Lung (tissue), 12 donors: ENCODE results near the gene RBM20. TPM values are rescaled to one million over a fixed set of nuclear protein-coding genes. Genes with fewer than 3 reads are reported as not detected.
"Not testable (repeated sequence)": the region's sequence is repeated elsewhere in the genome, so short reads cannot be mapped to it uniquely, and the experiment has no call there.

Experiments
- ATAC-seq: fragments of 200-7000 bp; cut with Tn5 transposase; one replicate; pipeline ENCODE4 v1.9.1; 2020; ENCODE audit warnings: moderate number of reproducible peaks; ENCODE audit not compliant: insufficient read depth, low FRiP score
- DNase-seq, 3 donors: peaks; one replicate each; pipeline ENCODE4 v3.0.0-alpha.2; 2013 to 2017
- H3K27ac ChIP-seq, 2 donors: one replicate each; pipeline ENCODE4 v1.5.1; 2013; ENCODE audit warnings: mild to moderate bottlenecking in 2 of 2, moderate library complexity in 2 of 2, control low read depth in 1 of 2, inconsistent platforms in 1 of 2, low read depth in 1 of 2, low read length in 1 of 2
- H3K27me3 ChIP-seq, 3 donors: one replicate each; pipeline ENCODE4 v1.5.1; 2013; ENCODE audit warnings: low read length in 2 of 3; ENCODE audit not compliant: control insufficient read depth in 3 of 3, insufficient read depth in 3 of 3
- H3K36me3 ChIP-seq, 4 donors: one replicate each; pipeline ENCODE4 v1.5.1; 2013; ENCODE audit warnings: low read length in 4 of 4, mild to moderate bottlenecking in 1 of 4, moderate library complexity in 1 of 4; ENCODE audit not compliant: control insufficient read depth in 4 of 4, insufficient read depth in 4 of 4
- H3K4me1 ChIP-seq, 5 donors: one replicate each; pipeline ENCODE4 v1.5.1; 2013; ENCODE audit warnings: low read length in 5 of 5, mild to moderate bottlenecking in 2 of 5, moderate library complexity in 1 of 5; ENCODE audit not compliant: control insufficient read depth in 5 of 5, insufficient read depth in 5 of 5
- H3K4me3 ChIP-seq: one replicate; pipeline ENCODE4 v1.5.1; 2013; ENCODE audit warnings: mild to moderate bottlenecking, control low read depth, moderate library complexity
- H3K9ac ChIP-seq, 2 donors: one replicate each; pipeline ENCODE4 v1.5.1; 2013; ENCODE audit warnings: low read length in 2 of 2, control low read depth in 1 of 2; ENCODE audit not compliant: insufficient read depth in 1 of 2
- H3K9me3 ChIP-seq, 4 donors: one replicate each; pipeline ENCODE4 v1.5.1; 2013; ENCODE audit warnings: low read length in 3 of 4, mild to moderate bottlenecking in 1 of 4, moderate library complexity in 1 of 4; ENCODE audit not compliant: control insufficient read depth in 4 of 4, insufficient read depth in 3 of 4
- CTCF ChIP-seq: IDR thresholded peaks from 2 replicates; pipeline ENCODE4 v1.5.1; 2012; ENCODE audit warnings: mild to moderate bottlenecking; ENCODE audit errors: control extremely low read depth, extremely low read depth
- WGBS, 2 donors: extraction: QIAGEN DNeasy Blood & Tissue Kit; methylation state at CpG; one replicate each; pipeline ENCODE4 v1.1.7; 2013; 5-methylcytosine and 5-hydroxymethylcytosine counted together
- polyA plus RNA-seq, 2 donors: library from polyadenylated mRNA; stranded (reverse); fragments of 200-250 nt; gene quantifications; one replicate each; pipeline ENCODE4 v1.2.1, GENCODE V29; 2013
- total RNA-seq, 2 donors: library from RNA; depleted of rRNA in 1 of 2; stranded (reverse); fragments of >200 nt in 1 of 2; gene quantifications; one replicate each; pipeline ENCODE4 v1.2.1, GENCODE V29; 2014 to 2021
- donor health status: control.
- donor health status: control.
- donor health status: Bipolar disorder and iron deficiency.
- donor health status: healthy.
- donor health status: DM: yes; HTN: yes; CAD: no.

The RBM20 gene
- total and polyA plus RNA-seq, 4 donors = 0.25 to 3.3 (median 0.66) TPM

GRCh38 chr10:110656612-110657011, 12.5 kb downstream of the RBM20 start:
- Histone ChIP-seq H3K4me1 (peaks cover 0 to 12% (median 0%) of the 10 kb centered on the region in 5 donors), H3K4me3 (no peak overlapping the region), H3K36me3 (no peaks in the 10 kb centered on the region), H3K27me3 (peaks cover 0 to 30% (median 0%) of the 10 kb centered on the region in 3 donors), H3K27ac (no peak overlapping the region), H3K9ac (no peak overlapping the region), H3K9me3 (no peaks in the 10 kb centered on the region)
- WGBS, 2 donors = 96 to 97% methylated on average over 4 of the region's 4 CpGs
- TF ChIP-seq CTCF = no peak
- ATAC-seq = no peak
- no peak for DNase-seq

- Histone ChIP-seq H3K36me3 (no peaks in the 10 kb centered on the region), H3K9me3 (no peaks in the 10 kb centered on the region), H3K27ac (no peak overlapping the region), H3K27me3 (peaks cover 0 to 30% (median 0%) of the 10 kb centered on the region in 3 donors), H3K4me3 (no peak overlapping the region), H3K4me1 (peaks cover 0 to 17% (median 0%) of the 10 kb centered on the region in 5 donors), H3K9ac (no peak overlapping the region)
- ATAC-seq = no peak
- no peak for DNase-seq
- WGBS, 2 donors = 77 to 88% methylated on average over 11 of the region's 11 CpGs
- no peak for TF ChIP-seq CTCF
Observed at GRCh38 chr10:110657973-110658691, 14.0 kb downstream of the RBM20 start.

- Histone ChIP-seq H3K27ac (no peak overlapping the region), H3K9ac (no peak overlapping the region), H3K4me1 (peaks cover 0 to 17% (median 0%) of the 10 kb centered on the region in 5 donors), H3K9me3 (no peaks in the 10 kb centered on the region), H3K27me3 (peaks cover 0 to 25% (median 0%) of the 10 kb centered on the region in 3 donors), H3K4me3 (no peak overlapping the region), H3K36me3 (no peaks in the 10 kb centered on the region)
- WGBS, 2 donors = 33 to 50% methylated on average over 1 of the region's 1 CpG
- DNase-seq (no peak), ATAC-seq (no peak)
- no peak for TF ChIP-seq CTCF
Observed at GRCh38 chr10:110659558-110659957, 15.4 kb downstream of the RBM20 start.

- Histone ChIP-seq H3K27me3 (peaks cover 0 to 25% (median 0%) of the 10 kb centered on the region in 3 donors), H3K27ac (peak overlapping the region in 1 of 2 donors; percentile 46), H3K4me1 (peaks cover 0 to 16% (median 0%) of the 10 kb centered on the region in 5 donors)
- DNase-seq, H3K9me3 ChIP-seq, H3K4me3 ChIP-seq, ATAC-seq, H3K9ac ChIP-seq, H3K36me3 ChIP-seq: not testable (repeated sequence)
- 84 to 86% methylated on average over 8 of the region's 8 CpGs for WGBS, 2 donors
Observed at GRCh38 chr10:110660289-110660688, 16.2 kb downstream of the RBM20 start.
